ENCODE results near the gene CATSPER3. TPM values are rescaled to one million over a fixed set of nuclear protein-coding genes. Genes with fewer than 3 reads are reported as not detected.

CATSPER3 gene
- total and polyA plus RNA-seq, 2 of the 8 experiments (the other 6 are each of a cell fraction or from before 2014, with no cell fraction given): 0.62 TPM; not detected in 1

DNA sequence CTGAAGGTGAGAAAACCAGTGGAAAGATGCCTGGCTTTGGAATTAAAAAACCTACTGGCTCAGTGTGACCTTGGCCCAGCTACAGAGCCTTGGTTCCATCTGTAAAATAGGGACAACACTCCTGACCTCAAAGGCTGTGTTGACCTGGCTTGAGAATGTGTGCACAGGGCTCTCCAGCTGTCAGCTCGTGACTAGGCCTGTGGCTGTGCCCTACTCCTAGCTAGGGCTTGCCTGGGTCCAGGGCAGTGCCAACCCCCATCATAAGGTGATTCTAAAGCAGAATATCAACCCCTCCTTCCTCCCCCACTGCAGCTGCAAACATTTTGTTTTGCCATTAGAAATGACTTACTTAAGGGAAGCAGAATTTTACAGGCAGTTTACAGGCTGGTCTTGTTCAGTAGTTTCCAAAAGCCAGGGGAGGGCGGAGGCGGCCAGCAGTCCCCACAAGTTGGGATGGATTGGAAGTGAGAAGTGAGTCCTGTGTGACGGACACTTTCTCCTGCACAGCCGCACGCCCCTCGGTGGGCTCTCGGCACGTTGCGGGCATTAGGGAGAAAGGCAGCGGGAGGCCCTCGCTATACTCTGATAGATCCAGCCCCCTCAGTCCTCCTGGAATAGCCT lies 59.0 kb downstream of the CATSPER3 start:
- Histone ChIP-seq H4K91ac (replicated peaks; ENCODE audit: insufficient read length, low read length) (no peak overlapping the region), H2AFZ (ENCODE audit: low read length) (no peak overlapping the region), H3K14ac (ENCODE audit: insufficient read length) (no peak overlapping the region), H2BK120ac (replicated peaks; ENCODE audit: low read depth, low read length) (no peak overlapping the region), H3K79me2 (ENCODE audit: control insufficient read depth in 1 of 2, insufficient read depth in 2 of 2, low read length in 2 of 2) (no peaks in the 10 kb centered on the region), H3K18ac (ENCODE audit: extremely low read depth, low read length) (no peak overlapping the region), H4K20me1 (replicated peaks in 1 of 2; ENCODE audit: control insufficient read depth in 1 of 2, insufficient read depth in 2 of 2, low read length in 2 of 2) (peaks cover 5 to 35% of the 10 kb centered on the region in 2 experiments), H3K23me2 (ENCODE audit: low read depth, low read length) (peaks cover 6% of the 10 kb centered on the region; the same call in 1 of the 2 replicates), H2BK5ac (ENCODE audit: low read depth, low read length) (no peak overlapping the region), H3K4me2 (ENCODE audit: insufficient read depth in 1 of 2, low read depth in 2 of 2, low read length in 2 of 2) (peak overlapping the region; percentile 64 to 71; a peak in 2 of 4 replicates), H2BK12ac (ENCODE audit: low read depth, low read length) (no peak overlapping the region), H3K4ac (replicated peaks; ENCODE audit: insufficient read length, low read depth, low read length) (no peak overlapping the region), H2AK5ac (ENCODE audit: low read depth, low read length) (no peak overlapping the region), H3K27ac (ENCODE audit: low read depth, low read length) (no peak overlapping the region), H2BK15ac (ENCODE audit: low read length) (no peak overlapping the region), H3K9me3 (ENCODE audit: insufficient read depth in 2 of 2, low read depth in 1 of 2, low read length in 1 of 2) (no peaks in the 10 kb centered on the region; a peak in 1 of 4 replicates), H3K23ac (ENCODE audit: insufficient read length) (no peak overlapping the region), H4K5ac (ENCODE audit: insufficient read length, low read depth, low read length) (no peak overlapping the region), H3K27me3 (replicated peaks in 1 of 4; ENCODE audit: control insufficient read depth in 3 of 4, extremely low read depth in 1 of 4, insufficient read depth in 3 of 4, low read length in 3 of 4) (peaks cover 58 to 80% (median 74%) of the 10 kb centered on the region in 4 experiments), H3K56ac (replicated peaks; ENCODE audit: insufficient read length, low read depth, low read length) (no peak overlapping the region), H3K79me1 (ENCODE audit: low read depth, low read length) (no peaks in the 10 kb centered on the region), H2BK20ac (ENCODE audit: low read length) (no peak overlapping the region), H4K8ac (ENCODE audit: extremely low read depth, insufficient read depth, low read length) (no peak overlapping the region), H3K9ac (replicated peaks in 1 of 4; ENCODE audit: extremely low read depth in 1 of 4, low read depth in 3 of 4, low read length in 3 of 4) (no peak overlapping the region), H3K4me1 (replicated peaks in 1 of 4; ENCODE audit: control insufficient read depth in 3 of 4, insufficient read depth in 4 of 4, low read length in 3 of 4) (peaks cover 0 to 23% (median 21%) of the 10 kb centered on the region in 4 experiments; a peak in 6 of 7 replicates), H3K4me3 (ENCODE audit: extremely low read depth in 1 of 4, insufficient read depth in 2 of 4, low read depth in 3 of 4, low read length in 4 of 4) (peak overlapping the region in 1 of 4 experiments; percentile 47; a peak in 4 of 8 replicates), H3K36me3 (ENCODE audit: control insufficient read depth in 2 of 4, insufficient read depth in 4 of 4, low read length in 3 of 4) (peaks cover 0 to 7% (median 0%) of the 10 kb centered on the region in 4 experiments; a peak in 1 of 8 replicates)
- no peak for FAIRE-seq
- POLR2A ChIA-PET (ENCODE audit: partially characterized antibody): interaction anchor here (1.6 to 3.1 kb wide), 2 partner anchors 8 to 13 kb away, joined by 4 to 11 read pairs; no protein-coding TSS in a partner anchor
- DNase-seq (ENCODE audit: low read depth in 1 of 2, low spot score in 2 of 2): no peak
- CTCF ChIA-PET (ENCODE audit: partially characterized antibody): interaction anchor here (0.7 to 3.1 kb wide), 8 partner anchors 9 to 165 kb away, joined by 3 to 10 read pairs (median 4); no protein-coding TSS in a partner anchor
- WGBS, 2 experiments (ENCODE audit: extremely low coverage in 1 of 2, insufficient coverage in 1 of 2, insufficient read length in 1 of 2, insufficient replicate concordance in 2 of 2, low coverage in 1 of 2, low lambda C conversion rate in 2 of 2, missing lambda C conversion rate in 1 of 2): 30% methylated on average over 12 of the region's 12 CpGs; no CpG with 5 or more reads in 1 of the 2 experiments
- TF ChIP-seq FOSL1 (IDR thresholded peaks at IDR 0.05; ENCODE audit: insufficient read depth, low read depth, low read length) (no peak), ATF2 (IDR thresholded peaks at IDR 0.05; ENCODE audit: low read length) (no peak)
